H9 (cell line): ENCODE results near the gene TXNDC5. TPM values are rescaled to one million over a fixed set of nuclear protein-coding genes. Genes with fewer than 3 reads are reported as not detected.

Source experiments
- DNase-seq: peaks from one replicate; pipeline ENCODE4 v3.0.0-alpha.2; 2017
- H2AFZ ChIP-seq: one replicate; pipeline ENCODE4 v1.6.1; 2013; ENCODE audit warnings: mild to moderate bottlenecking, low read length, control low read depth, moderate library complexity
- H2AK5ac ChIP-seq: 2 replicates; pipeline ENCODE4 v1.6.1; 2013; ENCODE audit warnings: low read length, control low read depth, mixed read lengths; ENCODE audit not compliant: insufficient read length
- H2BK120ac ChIP-seq: one replicate; pipeline ENCODE4 v1.6.1; 2013; ENCODE audit warnings: low read depth, mild to moderate bottlenecking, low read length, control low read depth, inconsistent platforms; ENCODE audit not compliant: poor library complexity, severe bottlenecking
- H2BK12ac ChIP-seq: 2 replicates; pipeline ENCODE4 v1.6.1; 2013; ENCODE audit warnings: low read length, control low read depth, mixed read lengths, low read depth; ENCODE audit not compliant: insufficient read length
- H2BK15ac ChIP-seq: 2 replicates; pipeline ENCODE4 v1.6.1; 2013; ENCODE audit warnings: low read depth, low read length, control low read depth
- H2BK20ac ChIP-seq: one replicate; pipeline ENCODE4 v1.6.1; 2013; ENCODE audit warnings: low read depth, mild to moderate bottlenecking, low read length, control low read depth, inconsistent platforms; ENCODE audit not compliant: poor library complexity, severe bottlenecking
- H2BK5ac ChIP-seq: 2 replicates; pipeline ENCODE4 v1.6.1; 2013; ENCODE audit warnings: low read length, control low read depth, mixed read lengths; ENCODE audit not compliant: insufficient read length
- H3K14ac ChIP-seq: 2 replicates; pipeline ENCODE4 v1.6.1; 2013; ENCODE audit warnings: low read length, control low read depth; ENCODE audit not compliant: insufficient read depth
- H3K18ac ChIP-seq: 2 replicates; pipeline ENCODE4 v1.6.1; 2013; ENCODE audit warnings: low read depth, mild to moderate bottlenecking, mixed read lengths, low read length, control low read depth; ENCODE audit not compliant: insufficient read length
- H3K23ac ChIP-seq: 2 replicates; pipeline ENCODE4 v1.6.1; 2013; ENCODE audit warnings: low read length, control low read depth, mixed read lengths, low read depth; ENCODE audit not compliant: insufficient read length
- H3K23me2 ChIP-seq: 2 replicates; pipeline ENCODE4 v1.6.1; 2013; ENCODE audit warnings: low read depth, mild to moderate bottlenecking, mixed read lengths, low read length, control low read depth; ENCODE audit not compliant: insufficient read length, poor library complexity, severe bottlenecking
- H3K27ac ChIP-seq: 2 replicates; pipeline ENCODE4 v1.5.1; 2013; ENCODE audit warnings: low read length, control low read depth, mixed read lengths, low read depth; ENCODE audit not compliant: insufficient read length
- H3K27me3 ChIP-seq: 2 replicates; pipeline ENCODE4 v1.6.1; 2013; ENCODE audit warnings: low read length, control low read depth, inconsistent platforms; ENCODE audit not compliant: insufficient read depth
- H3K4ac ChIP-seq: 2 replicates; pipeline ENCODE4 v1.6.1; 2013; ENCODE audit warnings: low read depth, mild to moderate bottlenecking, control low read depth, inconsistent platforms, low read length, moderate library complexity
- H3K4me1 ChIP-seq: 2 replicates; pipeline ENCODE4 v1.6.1; 2013; ENCODE audit warnings: low read length, control low read depth, inconsistent platforms; ENCODE audit not compliant: insufficient read depth
- H3K4me2 ChIP-seq: 2 replicates; pipeline ENCODE4 v1.6.1; 2013; ENCODE audit warnings: low read length, control low read depth, mixed read lengths; ENCODE audit not compliant: insufficient read length, insufficient read depth
- H3K56ac ChIP-seq: 2 replicates; pipeline ENCODE4 v1.6.1; 2013; ENCODE audit warnings: low read depth, mild to moderate bottlenecking, mixed read lengths, low read length, control low read depth; ENCODE audit not compliant: insufficient read length
- H3K79me1 ChIP-seq: 2 replicates; pipeline ENCODE4 v1.6.1; 2013; ENCODE audit warnings: low read depth, mild to moderate bottlenecking, moderate library complexity, low read length, control low read depth, inconsistent platforms; ENCODE audit not compliant: insufficient read depth, poor library complexity, severe bottlenecking
- H3K79me2 ChIP-seq: 2 replicates; pipeline ENCODE4 v1.6.1; 2013; ENCODE audit warnings: low read length, control low read depth, inconsistent platforms; ENCODE audit not compliant: insufficient read depth
- H3K9ac ChIP-seq: 2 replicates; pipeline ENCODE4 v1.6.1; 2013; ENCODE audit warnings: low read length, control low read depth, mixed read lengths; ENCODE audit not compliant: insufficient read length; ENCODE audit errors: extremely low read depth
- H3K9me3 ChIP-seq: one replicate; pipeline ENCODE4 v1.6.1; 2013; ENCODE audit warnings: low read depth, low read length, inconsistent platforms; ENCODE audit not compliant: control insufficient read depth
- H3T11ph ChIP-seq: one replicate; pipeline ENCODE4 v1.6.1; 2013; ENCODE audit warnings: mild to moderate bottlenecking, low read length, control low read depth, inconsistent platforms
- H4K20me1 ChIP-seq: one replicate; pipeline ENCODE4 v1.6.1; 2013; ENCODE audit not compliant: control insufficient read depth, insufficient read length, insufficient read depth
- H4K5ac ChIP-seq: 2 replicates; pipeline ENCODE4 v1.6.1; 2013; ENCODE audit warnings: low read depth, mild to moderate bottlenecking, mixed read lengths, low read length, control low read depth; ENCODE audit not compliant: insufficient read length
- H4K8ac ChIP-seq: replicated peaks from 2 replicates; pipeline ENCODE4 v1.6.1; 2013; ENCODE audit warnings: low read length, control low read depth, mixed read lengths, low read depth; ENCODE audit not compliant: insufficient read length
- H4K91ac ChIP-seq: 2 replicates; pipeline ENCODE4 v1.6.1; 2013; ENCODE audit warnings: low read depth, mild to moderate bottlenecking, moderate library complexity, mixed read lengths, low read length, control low read depth; ENCODE audit not compliant: insufficient read length
- H3K27ac Mint-ChIP-seq, 3 experiments: 2 replicates in 2 of 3; 3 replicates in 1 of 3; pipeline ENCODE4 v1.8.0; 2020 to 2021; ENCODE audit warnings: mixed read lengths in 3 of 3, mild to moderate bottlenecking in 1 of 3, moderate library complexity in 1 of 3
- H3K27me3 Mint-ChIP-seq: 2 replicates; pipeline ENCODE4 v1.8.0; 2021; ENCODE audit warnings: low read depth, mild to moderate bottlenecking, moderate library complexity, mixed read lengths
- H3K36me3 Mint-ChIP-seq, 3 experiments: 2 replicates in 2 of 3; 3 replicates in 1 of 3; pipeline ENCODE4 v1.8.0; 2020 to 2021; ENCODE audit warnings: low read depth in 3 of 3, mixed read lengths in 3 of 3; ENCODE audit not compliant: insufficient read depth in 1 of 3
- H3K4me1 Mint-ChIP-seq, 2 experiments: 2 replicates each; pipeline ENCODE4 v1.8.0; 2020; ENCODE audit warnings: mixed read lengths in 2 of 2
- H3K4me3 Mint-ChIP-seq, 2 experiments: 2 replicates in 1 of 2; 3 replicates in 1 of 2; pipeline ENCODE4 v1.8.0; 2020 to 2021; ENCODE audit warnings: mild to moderate bottlenecking in 2 of 2, mixed read lengths in 2 of 2, moderate library complexity in 1 of 2
- H3K9me3 Mint-ChIP-seq, 2 experiments: 2 replicates in 1 of 2; 3 replicates in 1 of 2; pipeline ENCODE4 v1.8.0; 2020; ENCODE audit warnings: mild to moderate bottlenecking in 2 of 2, mixed read lengths in 2 of 2, moderate library complexity in 1 of 2
- WGBS: extraction: QIAGEN DNeasy Blood & Tissue Kit; methylation state at CpG from one replicate; pipeline ENCODE4 v1.1.7; 2013; ENCODE audit warnings: missing lambda C conversion rate, low lambda C conversion rate, mixed read lengths; ENCODE audit not compliant: insufficient read length; ENCODE audit errors: extremely low coverage; 5-methylcytosine and 5-hydroxymethylcytosine counted together
- total RNA-seq: library from RNA; stranded (reverse); gene quantifications from 2 replicates; pipeline ENCODE4 v1.2.1, GENCODE V29; 2021
- TF ChIP-seq, protein P1 (sequence below): fragments of 200-600 bp; sonication (generic); conservative IDR thresholded peaks from 3 replicates; pipeline ENCODE4 v1.8.0; 2021; ENCODE audit warnings: antibody characterized with exemption, mild to moderate bottlenecking

TXNDC5 gene
- total RNA-seq, 1 experiment from 2014 or later = 130 TPM

DNA sequence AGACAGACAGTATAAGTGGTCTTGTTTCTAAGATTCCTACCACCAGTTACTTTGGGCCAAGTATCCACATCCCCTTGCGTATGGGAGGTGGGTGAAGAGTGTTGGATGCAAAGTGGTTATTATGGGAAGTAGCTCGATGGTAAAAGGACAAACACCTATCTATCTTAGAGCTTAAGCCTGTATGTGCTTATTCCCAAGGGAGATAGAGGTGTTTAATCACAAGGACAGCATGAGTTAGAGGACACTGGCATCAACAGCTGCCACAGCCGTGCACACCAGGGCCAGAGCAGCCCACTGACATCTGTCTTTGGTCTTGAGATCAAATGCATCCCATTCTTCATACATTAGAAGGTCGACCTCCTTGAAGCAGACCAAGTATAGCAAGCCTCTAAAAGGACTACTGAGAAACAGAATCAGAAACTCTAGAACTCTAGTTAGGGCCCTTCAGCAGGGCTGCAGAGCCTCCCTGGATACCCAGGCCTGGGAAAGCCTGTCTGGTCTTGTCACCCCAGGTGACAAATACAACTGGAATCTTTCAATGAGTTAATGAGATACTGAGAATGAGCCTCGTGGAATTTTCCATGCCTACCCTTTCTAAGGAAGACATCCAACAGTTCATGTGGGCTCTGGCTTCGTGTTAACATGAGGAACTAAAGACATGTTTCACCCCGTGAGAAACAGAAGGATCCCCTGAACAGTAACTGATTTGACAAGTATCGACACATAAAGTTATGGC lies 28.7 kb downstream of the TXNDC5 start:
- no peak overlapping the region for H3K27ac Mint-ChIP-seq
- no peaks in the 10 kb centered on the region for H3K27me3 Mint-ChIP-seq
- H2BK5ac ChIP-seq = no peak overlapping the region
- no peak overlapping the region for H3K27ac ChIP-seq
- H3K4me1 Mint-ChIP-seq = peaks cover 0 to 6% of the 10 kb centered on the region in 2 experiments; a peak in 2 of 4 replicates
- no peak overlapping the region for H2BK12ac ChIP-seq
- DNase-seq = no peak
- no peaks in the 10 kb centered on the region for H3K27me3 ChIP-seq
- H3K18ac ChIP-seq = no peak overlapping the region
- H4K5ac ChIP-seq = no peak overlapping the region
- H4K91ac ChIP-seq = no peak overlapping the region
- no peak overlapping the region for H3K9ac ChIP-seq
- no peak overlapping the region for H2BK20ac ChIP-seq
- no peaks in the 10 kb centered on the region for H3K9me3 Mint-ChIP-seq
- H3K9me3 ChIP-seq = no peaks in the 10 kb centered on the region
- H2AFZ ChIP-seq = no peak overlapping the region
- H3K14ac ChIP-seq = no peak overlapping the region; the same call in 1 of the 2 replicates
- no CpG with 5 or more reads among the region's 8 CpGs for WGBS
- H3K79me1 ChIP-seq = no peaks in the 10 kb centered on the region
- no peak overlapping the region for H3K23ac ChIP-seq
- H3K79me2 ChIP-seq = no peaks in the 10 kb centered on the region
- H3K4me2 ChIP-seq = no peak overlapping the region
- TF ChIP-seq, protein P1, sequence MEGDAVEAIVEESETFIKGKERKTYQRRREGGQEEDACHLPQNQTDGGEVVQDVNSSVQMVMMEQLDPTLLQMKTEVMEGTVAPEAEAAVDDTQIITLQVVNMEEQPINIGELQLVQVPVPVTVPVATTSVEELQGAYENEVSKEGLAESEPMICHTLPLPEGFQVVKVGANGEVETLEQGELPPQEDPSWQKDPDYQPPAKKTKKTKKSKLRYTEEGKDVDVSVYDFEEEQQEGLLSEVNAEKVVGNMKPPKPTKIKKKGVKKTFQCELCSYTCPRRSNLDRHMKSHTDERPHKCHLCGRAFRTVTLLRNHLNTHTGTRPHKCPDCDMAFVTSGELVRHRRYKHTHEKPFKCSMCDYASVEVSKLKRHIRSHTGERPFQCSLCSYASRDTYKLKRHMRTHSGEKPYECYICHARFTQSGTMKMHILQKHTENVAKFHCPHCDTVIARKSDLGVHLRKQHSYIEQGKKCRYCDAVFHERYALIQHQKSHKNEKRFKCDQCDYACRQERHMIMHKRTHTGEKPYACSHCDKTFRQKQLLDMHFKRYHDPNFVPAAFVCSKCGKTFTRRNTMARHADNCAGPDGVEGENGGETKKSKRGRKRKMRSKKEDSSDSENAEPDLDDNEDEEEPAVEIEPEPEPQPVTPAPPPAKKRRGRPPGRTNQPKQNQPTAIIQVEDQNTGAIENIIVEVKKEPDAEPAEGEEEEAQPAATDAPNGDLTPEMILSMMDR = no peak
- H4K20me1 ChIP-seq = no peaks in the 10 kb centered on the region
- H2BK120ac ChIP-seq = no peak overlapping the region
- H2BK15ac ChIP-seq = no peak overlapping the region
- no peak overlapping the region for H3K4ac ChIP-seq
- H3K4me3 Mint-ChIP-seq = no peak overlapping the region
- no peaks in the 10 kb centered on the region for H3K23me2 ChIP-seq
- peaks cover 32 to 58% (median 55%) of the 10 kb centered on the region in 3 experiments; a peak in 6 of 7 replicates for H3K36me3 Mint-ChIP-seq
- H3T11ph ChIP-seq = no peak overlapping the region
- no peak overlapping the region for H2AK5ac ChIP-seq
- H3K56ac ChIP-seq = no peak overlapping the region
- no peaks in the 10 kb centered on the region for H3K4me1 ChIP-seq
- H4K8ac ChIP-seq = no peak overlapping the region
